ENCODE results near the gene LCNL1. TPM values are rescaled to one million over a fixed set of nuclear protein-coding genes. Genes with fewer than 3 reads are reported as not detected.

The LCNL1 gene
- total RNA-seq, 1 donor from 2014 or later, result 2.0 TPM

DNA sequence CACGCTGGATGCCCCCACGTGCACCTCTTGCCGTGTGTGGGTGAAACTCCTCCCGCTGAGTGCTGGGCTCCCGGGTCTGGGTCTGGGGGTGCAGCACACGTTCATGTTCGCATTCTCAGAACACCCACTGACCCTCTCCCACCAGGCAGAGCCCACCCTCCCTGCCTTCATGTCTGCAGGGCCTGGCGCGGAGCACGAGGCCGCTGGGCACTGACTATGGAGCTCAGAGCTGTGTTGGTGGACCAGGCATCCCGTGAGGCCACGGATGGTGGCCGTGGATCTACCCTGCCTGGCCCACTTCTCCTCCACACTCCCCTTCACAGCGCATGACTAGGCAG, 21.9 kb upstream of the LCNL1 start:
- Histone ChIP-seq H3K27me3 (no peaks in the 10 kb centered on the region), H3K4me3 (no peak overlapping the region), H3K27ac (peak overlapping the region; percentile 64), H3K4me1 (peaks cover 28% of the 10 kb centered on the region), H3K9me3 (no peaks in the 10 kb centered on the region), H3K36me3 (no peaks in the 10 kb centered on the region)
- TF ChIP-seq, protein P1, sequence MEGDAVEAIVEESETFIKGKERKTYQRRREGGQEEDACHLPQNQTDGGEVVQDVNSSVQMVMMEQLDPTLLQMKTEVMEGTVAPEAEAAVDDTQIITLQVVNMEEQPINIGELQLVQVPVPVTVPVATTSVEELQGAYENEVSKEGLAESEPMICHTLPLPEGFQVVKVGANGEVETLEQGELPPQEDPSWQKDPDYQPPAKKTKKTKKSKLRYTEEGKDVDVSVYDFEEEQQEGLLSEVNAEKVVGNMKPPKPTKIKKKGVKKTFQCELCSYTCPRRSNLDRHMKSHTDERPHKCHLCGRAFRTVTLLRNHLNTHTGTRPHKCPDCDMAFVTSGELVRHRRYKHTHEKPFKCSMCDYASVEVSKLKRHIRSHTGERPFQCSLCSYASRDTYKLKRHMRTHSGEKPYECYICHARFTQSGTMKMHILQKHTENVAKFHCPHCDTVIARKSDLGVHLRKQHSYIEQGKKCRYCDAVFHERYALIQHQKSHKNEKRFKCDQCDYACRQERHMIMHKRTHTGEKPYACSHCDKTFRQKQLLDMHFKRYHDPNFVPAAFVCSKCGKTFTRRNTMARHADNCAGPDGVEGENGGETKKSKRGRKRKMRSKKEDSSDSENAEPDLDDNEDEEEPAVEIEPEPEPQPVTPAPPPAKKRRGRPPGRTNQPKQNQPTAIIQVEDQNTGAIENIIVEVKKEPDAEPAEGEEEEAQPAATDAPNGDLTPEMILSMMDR (IDR thresholded peaks at IDR 0.05), result no peak
- TF ChIP-seq POLR2AphosphoS5 (IDR thresholded peaks at IDR 0.05; ENCODE audit: insufficient read depth in 1 of 2, low read depth in 1 of 2) (no peak), POLR2A (IDR thresholded peaks at IDR 0.05) (no peak)
- intact Hi-C loops (cut with DNase I), result no loop called here
- DNase-seq (ENCODE audit: extremely low spot score in 2 of 2), result no peak

DNA sequence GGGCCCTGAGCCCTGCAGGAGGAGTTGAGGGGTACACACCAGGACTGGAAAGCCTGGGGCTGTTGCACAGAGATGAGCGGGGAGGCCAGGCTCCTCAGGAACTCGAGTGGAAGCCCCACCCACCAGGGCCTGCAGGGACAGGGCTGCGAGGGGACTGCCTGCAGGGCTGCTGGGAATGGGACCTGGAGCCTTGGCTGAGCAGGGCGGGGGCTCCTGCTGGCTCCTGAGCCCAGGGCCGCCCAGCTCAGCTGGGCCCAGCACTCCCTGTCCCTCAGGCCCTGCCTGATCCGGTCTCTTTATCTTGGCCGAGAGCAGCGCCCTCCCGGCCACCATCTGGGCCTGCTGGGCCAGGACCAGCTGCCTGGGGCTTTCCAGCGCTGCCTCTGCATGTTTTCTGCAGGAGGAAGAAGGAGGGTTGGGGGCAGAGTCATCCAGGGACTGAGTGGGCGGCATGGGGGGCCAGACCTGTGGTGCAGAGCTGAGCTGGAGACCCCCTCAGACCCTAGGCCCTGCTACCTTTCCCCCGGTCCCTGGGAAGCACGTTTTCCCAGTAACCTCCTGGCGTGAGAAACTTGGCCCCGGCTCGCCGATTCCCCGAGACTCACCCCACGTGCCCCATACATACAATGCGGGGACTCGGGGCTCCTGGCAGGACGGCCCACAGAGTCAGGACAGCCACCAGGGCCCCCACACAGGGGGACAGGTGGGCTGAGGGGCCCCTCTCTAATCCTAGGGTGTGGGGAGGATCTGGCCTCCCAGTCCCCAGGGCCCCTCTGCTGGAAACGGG, 21.3 kb upstream of the LCNL1 start:
- peaks cover 34% of the 10 kb centered on the region for H3K4me1 ChIP-seq
- no peak overlapping the region for H3K4me3 ChIP-seq
- H3K36me3 ChIP-seq, result no peaks in the 10 kb centered on the region
- TF ChIP-seq POLR2AphosphoS5 (IDR thresholded peaks at IDR 0.05; ENCODE audit: insufficient read depth in 1 of 2, low read depth in 1 of 2) (peak in 1 of 2 donors; percentile 24), POLR2A (IDR thresholded peaks at IDR 0.05) (no peak)
- TF ChIP-seq, protein P1 (IDR thresholded peaks at IDR 0.05), result no peak
- no peak for DNase-seq (ENCODE audit: extremely low spot score in 2 of 2)
- intact Hi-C loops (cut with DNase I), result no loop called here
- no peaks in the 10 kb centered on the region for H3K9me3 ChIP-seq
- H3K27ac ChIP-seq, result peak overlapping the region; percentile 64
- H3K27me3 ChIP-seq, result no peaks in the 10 kb centered on the region

DNA sequence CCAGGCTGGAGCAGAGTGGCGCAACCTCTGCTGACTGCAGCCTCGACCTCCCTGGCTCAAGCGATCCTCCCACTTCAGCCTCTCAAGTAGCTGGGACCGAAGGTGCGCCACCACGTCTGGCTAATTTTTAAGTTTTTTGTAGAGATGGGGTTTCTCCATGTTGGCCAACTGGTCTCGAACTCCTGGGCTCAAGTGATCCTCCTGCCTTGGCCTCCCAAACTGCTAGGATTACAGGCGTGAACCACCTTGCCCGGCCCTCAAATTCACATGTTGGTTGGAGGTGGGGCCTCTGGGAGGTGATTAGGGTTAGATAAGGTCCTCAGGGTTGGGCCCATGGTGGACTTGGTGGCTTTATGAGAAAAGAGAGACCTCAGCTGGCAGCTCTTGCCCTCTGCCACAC, 20.6 kb upstream of the LCNL1 start:
- Histone ChIP-seq H3K4me1 (peaks cover 34% of the 10 kb centered on the region), H3K27me3 (no peaks in the 10 kb centered on the region), H3K9me3 (no peaks in the 10 kb centered on the region), H3K36me3 (no peaks in the 10 kb centered on the region), H3K27ac (peak overlapping the region; percentile 64), H3K4me3 (no peak overlapping the region)
- no peak for DNase-seq (ENCODE audit: extremely low spot score in 2 of 2)
- TF ChIP-seq POLR2A (IDR thresholded peaks at IDR 0.05), result no peak
- TF ChIP-seq, protein P1 (IDR thresholded peaks at IDR 0.05), result no peak
- TF ChIP-seq POLR2AphosphoS5 (IDR thresholded peaks at IDR 0.05; ENCODE audit: insufficient read depth in 1 of 2, low read depth in 1 of 2), result no peak
- intact Hi-C loops (cut with DNase I), result no loop called here

DNA sequence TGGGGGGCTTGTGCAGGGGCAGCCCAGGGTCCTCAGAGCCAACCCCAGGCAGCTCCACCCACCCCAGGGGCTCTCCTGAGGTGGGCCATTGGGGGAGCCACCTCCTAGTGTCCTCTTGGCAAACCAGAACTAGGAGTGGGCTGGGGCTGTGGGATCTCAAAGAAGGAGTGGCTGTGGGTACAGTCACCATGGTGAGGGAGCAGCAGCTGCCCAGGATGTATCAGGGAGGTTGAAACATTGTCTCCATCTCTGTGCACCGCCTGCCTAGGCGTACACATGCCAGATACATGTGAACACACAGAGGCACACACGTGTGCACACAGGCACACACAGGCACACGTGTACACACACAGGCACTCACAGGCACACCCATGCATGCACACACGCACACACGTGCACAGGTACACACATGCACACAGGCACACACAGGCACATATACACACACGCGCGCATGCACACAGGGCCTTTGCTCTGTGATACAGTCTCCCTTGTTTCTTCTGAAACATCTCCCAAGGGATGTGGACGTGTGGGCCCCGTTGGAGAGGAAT, 20.0 kb upstream of the LCNL1 start:
- intact Hi-C loops (cut with DNase I), result no loop called here
- TF ChIP-seq POLR2AphosphoS5 (IDR thresholded peaks at IDR 0.05; ENCODE audit: insufficient read depth in 1 of 2, low read depth in 1 of 2) (no peak), POLR2A (IDR thresholded peaks at IDR 0.05) (no peak)
- TF ChIP-seq, protein P1 (IDR thresholded peaks at IDR 0.05), result no peak
- Histone ChIP-seq H3K27ac (no peak overlapping the region), H3K9me3 (no peaks in the 10 kb centered on the region), H3K4me1 (peaks cover 34% of the 10 kb centered on the region), H3K36me3 (no peaks in the 10 kb centered on the region), H3K4me3 (no peak overlapping the region), H3K27me3 (no peaks in the 10 kb centered on the region)
- no peak for DNase-seq (ENCODE audit: extremely low spot score in 2 of 2)

DNA sequence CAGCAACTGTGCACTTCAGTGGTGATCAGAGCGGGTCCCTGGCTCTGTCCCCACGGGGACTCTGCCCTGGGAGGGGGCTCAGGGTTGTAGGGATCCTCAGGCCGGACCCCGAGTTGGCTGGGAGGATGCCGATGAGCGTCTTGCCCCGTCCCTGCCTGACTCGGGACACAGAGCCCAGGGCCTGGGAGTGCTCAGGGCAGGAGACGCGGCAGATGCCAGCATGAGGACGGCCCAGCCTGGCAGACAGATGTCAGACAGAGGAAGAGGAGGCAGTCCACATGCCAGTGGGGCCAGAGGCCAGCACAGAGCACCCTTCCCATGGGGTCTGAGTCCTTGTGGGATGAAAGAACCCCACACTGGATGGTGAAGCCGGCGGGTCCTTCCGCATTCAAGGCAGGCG, 19.5 kb upstream of the LCNL1 start:
- Histone ChIP-seq H3K27ac (no peak overlapping the region), H3K4me1 (peaks cover 34% of the 10 kb centered on the region), H3K9me3 (no peaks in the 10 kb centered on the region), H3K27me3 (no peaks in the 10 kb centered on the region), H3K36me3 (no peaks in the 10 kb centered on the region), H3K4me3 (no peak overlapping the region)
- no peak for DNase-seq (ENCODE audit: extremely low spot score in 2 of 2)
- intact Hi-C loops (cut with DNase I), result no loop called here
- TF ChIP-seq POLR2AphosphoS5 (IDR thresholded peaks at IDR 0.05; ENCODE audit: insufficient read depth in 1 of 2, low read depth in 1 of 2) (no peak), POLR2A (IDR thresholded peaks at IDR 0.05) (no peak)
- TF ChIP-seq, protein P1 (IDR thresholded peaks at IDR 0.05), result no peak

Measured in vagina (tissue), 2 donors.